AG04450 (cell line): ENCODE data around the gene FASTKD3. TPM values are rescaled to one million over a fixed set of nuclear protein-coding genes. Genes with fewer than 3 reads are reported as not detected.
A peak's percentile ranks its signal among the peaks of the same experiment; 100 is the strongest.

ENCODE experiments used
- CTCF ChIA-PET: fragments of 300-600, 350-600 bp; formaldehyde crosslinking; extraction: SDS; loops from one replicate; lab custom pipeline; 2022; ENCODE audit warnings: antibody characterized with exemption, inconsistent platforms; lab: Charles Lee
- POLR2A ChIA-PET: fragments of 350-600 bp; formaldehyde crosslinking; extraction: SDS; loops from one replicate; lab custom pipeline; 2021; ENCODE audit warnings: antibody characterized with exemption, inconsistent platforms; lab: Yijun Ruan, JAX
- DNase-seq: peaks from one replicate; pipeline ENCODE4 v3.0.0-alpha.2; 2011; ENCODE audit warnings: low read depth, low spot score
- H3K27ac ChIP-seq: one replicate; pipeline ENCODE4 v1.5.1; 2012; ENCODE audit warnings: low read depth, low read length, control low read depth
- H3K27me3 ChIP-seq: one replicate; pipeline ENCODE4 v1.6.0; 2012; ENCODE audit warnings: low read length; ENCODE audit not compliant: control insufficient read depth, insufficient read depth
- H3K4me3 ChIP-seq: 2 replicates; pipeline ENCODE4 v1.5.1; 2011; ENCODE audit warnings: mild to moderate bottlenecking, low read depth, low read length, control low read depth
- H3K9me3 ChIP-seq: 2 replicates; pipeline ENCODE4 v1.5.1; 2012; ENCODE audit warnings: low read length; ENCODE audit not compliant: control insufficient read depth, insufficient read depth
- polyA plus RNA-seq: library from polyadenylated mRNA; depleted of rRNA; stranded (reverse); fragments of >200 nt; gene quantifications from 2 replicates; pipeline ENCODE4 v1.2.3, GENCODE V29; 2011
- TF ChIP-seq, protein P1 (sequence below): IDR thresholded peaks from 2 replicates; pipeline ENCODE4 v1.5.1; 2011; ENCODE audit warnings: low read depth, low read length, control low read depth, inconsistent platforms

Gene FASTKD3
- polyA plus RNA-seq, 1 experiment: 12.8 TPM

DNA sequence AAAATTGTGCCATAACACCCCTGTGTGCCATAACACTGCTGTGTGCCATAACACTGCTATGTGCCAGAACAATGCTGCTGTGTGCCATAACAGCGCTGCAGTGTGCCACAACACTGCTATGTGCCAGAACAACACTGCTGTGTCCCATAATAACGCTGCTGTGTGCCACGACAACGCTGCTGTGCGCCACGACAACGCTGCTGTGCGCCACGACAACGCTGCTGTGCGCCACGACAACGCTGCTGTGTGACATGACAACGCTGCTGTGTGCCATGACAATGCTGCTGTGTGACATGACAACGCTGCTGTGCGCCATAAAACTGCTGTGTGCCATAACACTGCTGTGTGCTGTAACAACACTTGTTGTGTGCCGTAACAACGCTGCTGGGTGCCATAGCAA lies 43.8 kb downstream of the FASTKD3 start:
- DNase-seq: no peak
- Histone ChIP-seq H3K27me3 (no peaks in the 10 kb centered on the region), H3K27ac (no peak overlapping the region), H3K4me3 (no peak overlapping the region), H3K9me3 (no peaks in the 10 kb centered on the region)
- POLR2A ChIA-PET: no interaction called here
- CTCF ChIA-PET: interaction anchor here (1.6 kb wide), 1 partner anchor 10 kb away, joined by 5 read pairs; no protein-coding TSS in a partner anchor
- TF ChIP-seq, protein P1, sequence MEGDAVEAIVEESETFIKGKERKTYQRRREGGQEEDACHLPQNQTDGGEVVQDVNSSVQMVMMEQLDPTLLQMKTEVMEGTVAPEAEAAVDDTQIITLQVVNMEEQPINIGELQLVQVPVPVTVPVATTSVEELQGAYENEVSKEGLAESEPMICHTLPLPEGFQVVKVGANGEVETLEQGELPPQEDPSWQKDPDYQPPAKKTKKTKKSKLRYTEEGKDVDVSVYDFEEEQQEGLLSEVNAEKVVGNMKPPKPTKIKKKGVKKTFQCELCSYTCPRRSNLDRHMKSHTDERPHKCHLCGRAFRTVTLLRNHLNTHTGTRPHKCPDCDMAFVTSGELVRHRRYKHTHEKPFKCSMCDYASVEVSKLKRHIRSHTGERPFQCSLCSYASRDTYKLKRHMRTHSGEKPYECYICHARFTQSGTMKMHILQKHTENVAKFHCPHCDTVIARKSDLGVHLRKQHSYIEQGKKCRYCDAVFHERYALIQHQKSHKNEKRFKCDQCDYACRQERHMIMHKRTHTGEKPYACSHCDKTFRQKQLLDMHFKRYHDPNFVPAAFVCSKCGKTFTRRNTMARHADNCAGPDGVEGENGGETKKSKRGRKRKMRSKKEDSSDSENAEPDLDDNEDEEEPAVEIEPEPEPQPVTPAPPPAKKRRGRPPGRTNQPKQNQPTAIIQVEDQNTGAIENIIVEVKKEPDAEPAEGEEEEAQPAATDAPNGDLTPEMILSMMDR: no peak

DNA sequence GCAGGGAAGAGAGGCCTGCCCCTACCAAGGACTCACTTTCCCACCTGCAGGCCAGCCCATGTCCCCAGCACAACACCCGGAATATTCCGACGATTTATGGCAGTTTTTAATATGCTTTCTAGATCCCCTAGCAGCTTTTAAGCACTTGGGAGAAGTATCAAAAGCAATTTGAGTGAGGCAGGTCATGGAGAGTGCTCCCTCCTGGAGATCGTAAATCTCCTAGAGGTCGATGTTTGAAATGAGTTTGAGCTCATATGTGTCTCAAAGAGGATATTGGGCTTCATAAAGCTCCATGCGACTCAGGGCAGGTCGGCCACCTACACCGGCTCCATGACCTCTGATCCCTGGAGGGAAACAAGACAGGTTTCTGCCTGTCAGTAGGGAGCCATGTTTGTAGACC lies 45.2 kb downstream of the FASTKD3 start:
- no peaks in the 10 kb centered on the region for H3K27me3 ChIP-seq
- no peak overlapping the region for H3K27ac ChIP-seq
- H3K9me3 ChIP-seq: no peaks in the 10 kb centered on the region
- POLR2A ChIA-PET: no interaction called here
- CTCF ChIA-PET: interaction anchor here (1.6 kb wide), 1 partner anchor 8 kb away, joined by 5 read pairs; no protein-coding TSS in a partner anchor
- TF ChIP-seq, protein P1: no peak
- DNase-seq: no peak
- H3K4me3 ChIP-seq: no peak overlapping the region

DNA sequence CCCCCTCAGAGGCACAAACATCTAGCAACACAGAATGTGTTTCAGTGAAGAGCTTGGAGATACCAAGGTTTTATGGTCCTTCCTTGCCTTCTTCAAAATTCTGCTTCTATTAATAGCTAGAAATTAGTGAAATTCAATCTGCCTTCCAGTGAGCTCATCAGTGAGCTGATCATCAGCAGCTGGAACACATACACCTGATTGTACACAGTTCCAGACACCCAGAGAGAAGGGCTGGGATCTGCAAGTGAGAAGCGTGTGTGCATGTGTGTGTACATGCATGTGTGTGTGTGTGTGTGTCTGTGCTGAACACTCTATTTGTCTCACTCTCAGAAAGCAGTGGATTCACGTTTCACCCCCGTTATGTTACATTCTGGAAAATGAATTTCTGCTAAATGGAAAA lies 46.4 kb downstream of the FASTKD3 start:
- H3K9me3 ChIP-seq: no peaks in the 10 kb centered on the region
- no peak for DNase-seq
- no peak overlapping the region for H3K4me3 ChIP-seq
- TF ChIP-seq, protein P1: no peak
- no peaks in the 10 kb centered on the region for H3K27me3 ChIP-seq
- ChIA-PET POLR2A (no interaction called here), CTCF (no interaction called here)
- H3K27ac ChIP-seq: no peak overlapping the region

DNA sequence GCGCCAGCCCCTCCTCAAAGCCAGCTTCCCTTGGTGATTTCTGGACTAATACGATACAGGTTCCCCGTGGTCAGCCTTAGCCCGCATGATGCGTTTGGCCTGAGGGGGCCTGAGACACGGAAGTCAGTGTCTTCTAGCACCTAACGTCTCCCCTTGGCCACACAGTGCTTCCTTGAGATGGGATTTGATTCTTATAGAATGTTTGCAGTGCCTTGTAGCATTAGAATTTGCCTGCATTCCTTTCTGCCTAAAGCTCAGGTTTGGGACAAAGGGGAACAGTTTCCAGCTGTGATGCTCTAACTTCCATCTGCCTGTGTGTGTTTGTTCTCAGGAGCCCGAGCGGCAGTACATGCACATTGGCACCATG lies 52.3 kb downstream of the FASTKD3 start:
- TF ChIP-seq, protein P1: no peak
- H3K4me3 ChIP-seq: no peak overlapping the region
- no peaks in the 10 kb centered on the region for H3K27me3 ChIP-seq
- CTCF ChIA-PET: interaction anchor here (0.7 to 2.9 kb wide), 14 partner anchors 8 to 65 kb away, joined by 3 to 23 read pairs (median 4); partner anchors contain the start of genes CFAP90, FASTKD3 and MTRR
- DNase-seq: no peak
- POLR2A ChIA-PET: no interaction called here
- no peak overlapping the region for H3K27ac ChIP-seq
- H3K9me3 ChIP-seq: no peaks in the 10 kb centered on the region

DNA sequence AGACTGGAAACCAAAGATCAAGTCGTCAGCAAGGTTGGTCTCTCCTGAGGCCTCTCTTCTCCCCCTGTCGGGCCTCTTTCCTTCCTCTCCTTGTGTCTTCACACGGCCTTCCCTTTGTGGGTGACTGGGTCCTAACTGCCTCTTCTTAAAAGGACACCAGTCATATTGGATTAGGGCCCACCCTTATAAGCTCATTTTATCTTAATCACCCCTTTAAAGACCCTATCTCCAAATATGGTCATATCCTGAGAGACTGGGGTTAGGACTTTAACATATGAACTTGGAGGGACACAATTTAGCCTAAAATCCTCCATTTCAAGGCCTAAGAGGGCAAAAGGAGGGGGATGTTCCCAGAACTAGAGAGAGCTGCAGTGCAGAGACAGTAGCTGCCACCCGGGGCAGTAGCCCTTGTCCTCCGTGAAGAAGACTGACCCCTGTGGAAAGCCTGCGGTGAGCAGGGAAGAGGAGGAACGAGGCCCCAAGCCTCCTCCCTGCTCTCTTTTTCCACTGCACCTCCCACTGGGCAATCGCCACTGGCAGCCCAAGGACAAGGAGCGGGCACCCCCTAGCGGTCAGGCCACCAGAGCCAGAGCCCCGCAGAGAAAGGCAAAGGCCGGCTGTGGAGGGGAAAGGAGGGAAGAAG lies 52.8 kb downstream of the FASTKD3 start:
- no peaks in the 10 kb centered on the region for H3K27me3 ChIP-seq
- no peak overlapping the region for H3K27ac ChIP-seq
- TF ChIP-seq, protein P1: peak; percentile 84
- ChIA-PET POLR2A (no interaction called here), CTCF (interaction anchor here (0.6 to 2.9 kb wide), 16 partner anchors 8 to 1050 kb away, joined by 3 to 23 read pairs (median 4); partner anchors contain the start of genes CFAP90, FASTKD3 and MTRR)
- peak; percentile 4 for DNase-seq
- H3K9me3 ChIP-seq: no peaks in the 10 kb centered on the region
- no peak overlapping the region for H3K4me3 ChIP-seq
